ENCODE measurements around the gene PDE3B. TPM values are rescaled to one million over a fixed set of nuclear protein-coding genes. Genes with fewer than 3 reads are reported as not detected.

Gene PDE3B
- total and polyA plus RNA-seq, 9 of the 15 experiments (the other 6 are each of a cell fraction or from before 2014, with no cell fraction given) = 2.3 to 22.5 (median 12.2) TPM

DNA sequence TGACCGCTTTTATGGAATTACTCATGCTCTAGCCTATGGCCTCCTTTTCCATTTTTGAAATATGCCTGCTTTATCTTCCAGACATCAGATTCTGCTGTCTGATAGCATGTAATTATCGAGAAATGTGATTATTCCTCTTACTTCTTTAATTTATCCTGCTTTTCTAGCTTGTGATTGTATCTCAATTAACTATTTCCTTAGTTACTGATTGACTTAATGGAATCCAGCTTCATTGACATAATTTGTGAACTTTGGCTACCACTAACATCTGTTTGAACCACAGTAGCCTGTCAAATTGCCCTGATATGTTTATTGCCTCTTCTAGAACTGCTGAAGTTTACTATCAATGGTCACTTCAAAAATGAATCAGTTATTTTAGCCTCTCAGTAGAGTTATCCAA, 25.5 kb upstream of the PDE3B start (continued):
- no peak for TF ChIP-seq ZNF511 (CRISPR knock-in tag; IDR thresholded peaks at IDR 0.05)
- TF ChIP-seq TFAM (CRISPR knock-in tag; conservative IDR thresholded peaks at IDR 0.05) = no peak
- TF ChIP-seq, protein P1, sequence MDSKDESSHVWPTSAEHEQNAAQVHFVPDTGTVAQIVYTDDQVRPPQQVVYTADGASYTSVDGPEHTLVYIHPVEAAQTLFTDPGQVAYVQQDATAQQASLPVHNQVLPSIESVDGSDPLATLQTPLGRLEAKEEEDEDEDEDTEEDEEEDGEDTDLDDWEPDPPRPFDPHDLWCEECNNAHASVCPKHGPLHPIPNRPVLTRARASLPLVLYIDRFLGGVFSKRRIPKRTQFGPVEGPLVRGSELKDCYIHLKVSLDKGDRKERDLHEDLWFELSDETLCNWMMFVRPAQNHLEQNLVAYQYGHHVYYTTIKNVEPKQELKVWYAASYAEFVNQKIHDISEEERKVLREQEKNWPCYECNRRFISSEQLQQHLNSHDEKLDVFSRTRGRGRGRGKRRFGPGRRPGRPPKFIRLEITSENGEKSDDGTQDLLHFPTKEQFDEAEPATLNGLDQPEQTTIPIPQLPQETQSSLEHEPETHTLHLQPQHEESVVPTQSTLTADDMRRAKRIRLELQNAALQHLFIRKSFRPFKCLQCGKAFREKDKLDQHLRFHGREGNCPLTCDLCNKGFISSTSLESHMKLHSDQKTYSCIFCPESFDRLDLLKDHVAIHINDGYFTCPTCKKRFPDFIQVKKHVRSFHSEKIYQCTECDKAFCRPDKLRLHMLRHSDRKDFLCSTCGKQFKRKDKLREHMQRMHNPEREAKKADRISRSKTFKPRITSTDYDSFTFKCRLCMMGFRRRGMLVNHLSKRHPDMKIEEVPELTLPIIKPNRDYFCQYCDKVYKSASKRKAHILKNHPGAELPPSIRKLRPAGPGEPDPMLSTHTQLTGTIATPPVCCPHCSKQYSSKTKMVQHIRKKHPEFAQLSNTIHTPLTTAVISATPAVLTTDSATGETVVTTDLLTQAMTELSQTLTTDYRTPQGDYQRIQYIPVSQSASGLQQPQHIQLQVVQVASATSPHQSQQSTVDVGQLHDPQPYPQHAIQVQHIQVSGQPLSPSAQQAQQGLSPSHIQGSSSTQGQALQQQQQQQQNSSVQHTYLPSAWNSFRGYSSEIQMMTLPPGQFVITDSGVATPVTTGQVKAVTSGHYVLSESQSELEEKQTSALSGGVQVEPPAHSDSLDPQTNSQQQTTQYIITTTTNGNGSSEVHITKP (IDR thresholded peaks at IDR 0.05; ENCODE audit: partially characterized antibody) = no peak

DNA sequence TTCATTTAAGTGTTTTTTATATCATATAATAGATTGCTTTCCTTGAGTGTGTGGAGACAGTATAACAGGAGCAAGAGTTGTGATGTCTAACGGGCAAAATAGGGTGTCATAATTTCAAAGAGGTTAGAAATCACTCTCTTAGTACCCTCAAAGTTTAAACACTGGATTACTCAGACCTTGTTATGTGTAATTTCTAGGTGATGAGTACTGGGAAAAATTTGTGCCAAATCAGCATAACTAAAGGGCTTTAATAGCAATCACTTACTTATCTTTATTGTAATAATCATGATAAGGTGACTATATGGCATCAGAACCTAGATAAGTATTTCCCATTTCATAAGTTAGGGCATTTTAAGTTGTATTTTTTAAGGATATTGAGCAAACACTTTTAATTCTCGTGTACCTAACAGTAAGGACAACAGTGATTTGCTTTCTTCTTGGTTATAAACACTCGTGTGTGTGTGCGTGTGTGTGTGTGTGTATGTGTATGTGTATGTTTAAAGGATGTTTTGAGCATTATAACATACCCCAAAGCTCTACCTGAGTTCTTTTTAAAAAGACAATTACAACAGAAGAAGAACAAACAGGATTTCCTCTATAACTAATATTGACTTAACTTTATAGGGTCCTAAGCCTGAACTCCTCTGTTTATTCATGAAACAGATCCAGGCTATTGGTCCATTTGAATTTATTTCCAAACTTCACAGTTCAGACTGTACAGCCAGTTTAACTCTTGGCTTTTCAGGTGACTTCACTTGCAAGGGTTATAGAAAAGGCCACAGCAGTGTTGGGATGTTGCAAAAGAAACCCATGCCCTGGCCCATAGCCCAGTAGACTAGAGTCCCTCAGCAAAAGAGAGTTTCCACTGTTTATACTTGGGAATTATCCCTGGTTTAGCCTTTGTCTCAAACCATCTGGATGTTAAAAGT, 23.7 kb upstream of the PDE3B start:
- H3K9ac ChIP-seq (ENCODE audit: insufficient read depth in 1 of 2, low read depth in 2 of 2, low read length in 2 of 2) = no peak overlapping the region
- no peaks in the 10 kb centered on the region for H3K27me3 ChIP-seq (ENCODE audit: control insufficient read depth in 2 of 2, insufficient read depth in 2 of 2, low read length in 2 of 2)
- no TSS peak for BruUV-seq (replicated peaks)
- H3K36me3 ChIP-seq (ENCODE audit: control insufficient read depth, insufficient read depth, low read length) = peaks cover 70% of the 10 kb centered on the region
- H3K4me3 ChIP-seq = no peak overlapping the region
- H3K9me1 ChIP-seq (ENCODE audit: control insufficient read depth, insufficient read depth, low read length) = no peaks in the 10 kb centered on the region
- H3K4me2 ChIP-seq (ENCODE audit: insufficient read depth, low read length) = no peak overlapping the region
- ChIA-PET CTCF (ENCODE audit: low intra/inter-chr PET ratio) (no interaction called here), POLR2A (no interaction called here)
- no peaks in the 10 kb centered on the region for H4K20me1 ChIP-seq (replicated peaks; ENCODE audit: control insufficient read depth, insufficient read depth, low read length)
- H3K79me2 ChIP-seq (ENCODE audit: control insufficient read depth, insufficient read depth, low read length) = peaks cover 23% of the 10 kb centered on the region; the same call in 2 of the 3 replicates
- no peaks in the 10 kb centered on the region for H3K4me1 ChIP-seq (replicated peaks in 1 of 2; ENCODE audit: control insufficient read depth in 2 of 2, insufficient read depth in 2 of 2, low read length in 2 of 2)
- 89% methylated on average over 4 of the region's 4 CpGs for WGBS (ENCODE audit: insufficient coverage, low coverage, missing lambda C conversion rate)
- in situ Hi-C loops (cut with MboI) = no loop called here
- no peak overlapping the region for H3K27ac ChIP-seq (ENCODE audit: extremely low read depth, low read depth, low read length)
- FAIRE-seq (peak; percentile 26), ATAC-seq (no peak), DNase-seq (ENCODE audit: extremely low read depth in 1 of 4, low spot score in 3 of 4) (no peak)
- intact Hi-C loops (cut with micrococcal nuclease) = loop anchor here (5.0 kb wide), 1 partner anchor 287 kb away; no protein-coding TSS in a partner anchor
- no peak overlapping the region for H2AFZ ChIP-seq (ENCODE audit: low read depth, low read length)
- H3K9me3 ChIP-seq (replicated peaks; ENCODE audit: control insufficient read depth, insufficient read depth, low read depth, low read length) = no peaks in the 10 kb centered on the region
- no peak for TF ChIP-seq SIN3A (IDR thresholded peaks at IDR 0.05; ENCODE audit: borderline replicate concordance in 2 of 2, control insufficient read depth in 1 of 2, low read depth in 2 of 2, low read length in 2 of 2)
- no peak for TF ChIP-seq HMG20B (CRISPR knock-in tag; IDR thresholded peaks at IDR 0.05)
- TF ChIP-seq, protein P2, sequence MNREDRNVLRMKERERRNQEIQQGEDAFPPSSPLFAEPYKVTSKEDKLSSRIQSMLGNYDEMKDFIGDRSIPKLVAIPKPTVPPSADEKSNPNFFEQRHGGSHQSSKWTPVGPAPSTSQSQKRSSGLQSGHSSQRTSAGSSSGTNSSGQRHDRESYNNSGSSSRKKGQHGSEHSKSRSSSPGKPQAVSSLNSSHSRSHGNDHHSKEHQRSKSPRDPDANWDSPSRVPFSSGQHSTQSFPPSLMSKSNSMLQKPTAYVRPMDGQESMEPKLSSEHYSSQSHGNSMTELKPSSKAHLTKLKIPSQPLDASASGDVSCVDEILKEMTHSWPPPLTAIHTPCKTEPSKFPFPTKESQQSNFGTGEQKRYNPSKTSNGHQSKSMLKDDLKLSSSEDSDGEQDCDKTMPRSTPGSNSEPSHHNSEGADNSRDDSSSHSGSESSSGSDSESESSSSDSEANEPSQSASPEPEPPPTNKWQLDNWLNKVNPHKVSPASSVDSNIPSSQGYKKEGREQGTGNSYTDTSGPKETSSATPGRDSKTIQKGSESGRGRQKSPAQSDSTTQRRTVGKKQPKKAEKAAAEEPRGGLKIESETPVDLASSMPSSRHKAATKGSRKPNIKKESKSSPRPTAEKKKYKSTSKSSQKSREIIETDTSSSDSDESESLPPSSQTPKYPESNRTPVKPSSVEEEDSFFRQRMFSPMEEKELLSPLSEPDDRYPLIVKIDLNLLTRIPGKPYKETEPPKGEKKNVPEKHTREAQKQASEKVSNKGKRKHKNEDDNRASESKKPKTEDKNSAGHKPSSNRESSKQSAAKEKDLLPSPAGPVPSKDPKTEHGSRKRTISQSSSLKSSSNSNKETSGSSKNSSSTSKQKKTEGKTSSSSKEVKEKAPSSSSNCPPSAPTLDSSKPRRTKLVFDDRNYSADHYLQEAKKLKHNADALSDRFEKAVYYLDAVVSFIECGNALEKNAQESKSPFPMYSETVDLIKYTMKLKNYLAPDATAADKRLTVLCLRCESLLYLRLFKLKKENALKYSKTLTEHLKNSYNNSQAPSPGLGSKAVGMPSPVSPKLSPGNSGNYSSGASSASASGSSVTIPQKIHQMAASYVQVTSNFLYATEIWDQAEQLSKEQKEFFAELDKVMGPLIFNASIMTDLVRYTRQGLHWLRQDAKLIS (CRISPR knock-in tag; IDR thresholded peaks at IDR 0.05) = no peak
- TF ChIP-seq, protein P3, sequence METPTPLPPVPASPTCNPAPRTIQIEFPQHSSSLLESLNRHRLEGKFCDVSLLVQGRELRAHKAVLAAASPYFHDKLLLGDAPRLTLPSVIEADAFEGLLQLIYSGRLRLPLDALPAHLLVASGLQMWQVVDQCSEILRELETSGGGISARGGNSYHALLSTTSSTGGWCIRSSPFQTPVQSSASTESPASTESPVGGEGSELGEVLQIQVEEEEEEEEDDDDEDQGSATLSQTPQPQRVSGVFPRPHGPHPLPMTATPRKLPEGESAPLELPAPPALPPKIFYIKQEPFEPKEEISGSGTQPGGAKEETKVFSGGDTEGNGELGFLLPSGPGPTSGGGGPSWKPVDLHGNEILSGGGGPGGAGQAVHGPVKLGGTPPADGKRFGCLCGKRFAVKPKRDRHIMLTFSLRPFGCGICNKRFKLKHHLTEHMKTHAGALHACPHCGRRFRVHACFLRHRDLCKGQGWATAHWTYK (CRISPR knock-in tag; IDR thresholded peaks at IDR 0.05) = no peak
- TF ChIP-seq RBM34 (IDR thresholded peaks at IDR 0.05; ENCODE audit: borderline replicate concordance, insufficient read depth, low read length) = no peak

Measured in K562 (cell line).